ENCODE results near the gene RAB11FIP3. TPM values are rescaled to one million over a fixed set of nuclear protein-coding genes. Genes with fewer than 3 reads are reported as not detected.

The RAB11FIP3 gene
- total RNA-seq, 1 experiment from 2014 or later = 12.8 TPM

GRCh38 chr16:460787-461186 lies 35.3 kb downstream of the RAB11FIP3 start:
- H2AFZ ChIP-seq (ENCODE audit: low read depth, low read length, poor library complexity, severe bottlenecking) = no peak overlapping the region
- no peaks in the 10 kb centered on the region for H3K9me3 ChIP-seq (ENCODE audit: control insufficient read depth in 1 of 2, insufficient read depth in 1 of 2, low read depth in 1 of 2, low read length in 2 of 2)
- H3K36me3 ChIP-seq (ENCODE audit: control insufficient read depth in 1 of 2, insufficient read depth in 2 of 2, low read length in 2 of 2) = no peaks in the 10 kb centered on the region
- no peak overlapping the region for H3K4me2 ChIP-seq (ENCODE audit: low read length)
- H3K4me1 ChIP-seq (ENCODE audit: control insufficient read depth in 1 of 2, insufficient read depth in 2 of 2, low read length in 2 of 2) = no peaks in the 10 kb centered on the region
- no peak for TF ChIP-seq POLR2AphosphoS5 (IDR thresholded peaks at IDR 0.05; ENCODE audit: low read depth, low read length)
- no peak for TF ChIP-seq CTCF (IDR thresholded peaks at IDR 0.05 in 2 of 3, conservative IDR thresholded peaks at IDR 0.05 in 1 of 3; ENCODE audit: borderline replicate concordance in 1 of 3, insufficient read depth in 1 of 3, low read depth in 2 of 3, low read length in 2 of 3)
- TF ChIP-seq SIN3A (IDR thresholded peaks at IDR 0.05; ENCODE audit: low read depth) = no peak
- TF ChIP-seq ZFX (IDR thresholded peaks at IDR 0.05) = no peak
- TF ChIP-seq YY1 (IDR thresholded peaks at IDR 0.05; ENCODE audit: extremely low read depth, insufficient replicate concordance, low read depth, low read length) = no peak
- no peak for TF ChIP-seq CBX3 (IDR thresholded peaks at IDR 0.05; ENCODE audit: low read depth)
- TF ChIP-seq EGR1 (IDR thresholded peaks at IDR 0.05; ENCODE audit: low read depth) = no peak
- H3K27me3 ChIP-seq (ENCODE audit: insufficient read depth, low read length) = no peaks in the 10 kb centered on the region
- intact Hi-C loops (cut with micrococcal nuclease) = no loop called here
- DNase-seq (ENCODE audit: low read depth, low spot score) (no peak), ATAC-seq (no peak)
- H3K9me2 ChIP-seq (ENCODE audit: insufficient read depth) = no peaks in the 10 kb centered on the region
- H3K27ac ChIP-seq (ENCODE audit: low read depth, low read length) = no peak overlapping the region
- no peak overlapping the region for H3K4me3 ChIP-seq (replicated peaks in 1 of 2; ENCODE audit: low read depth in 1 of 2, low read length in 2 of 2)
- CTCF ChIA-PET = no interaction called here
- RAD21 ChIA-PET (ENCODE audit: low non-redundant PET in 1 of 2, low total read pairs in 2 of 2, uncharacterized antibody in 2 of 2, unreplicated experiment in 2 of 2) = no interaction called here
- no peaks in the 10 kb centered on the region for H3K79me2 ChIP-seq (ENCODE audit: insufficient read depth, low read length)
- no peaks in the 10 kb centered on the region for H4K20me1 ChIP-seq (ENCODE audit: insufficient read depth)
- no TSS peak for BruUV-seq (replicated peaks)
- no peak overlapping the region for H3K9ac ChIP-seq (ENCODE audit: low read length)
- POLR2A ChIA-PET = no interaction called here

- Histone ChIP-seq H3K9ac (ENCODE audit: low read length) (no peak overlapping the region), H3K4me1 (ENCODE audit: control insufficient read depth in 1 of 2, insufficient read depth in 2 of 2, low read length in 2 of 2) (no peaks in the 10 kb centered on the region), H3K27ac (ENCODE audit: low read depth, low read length) (no peak overlapping the region), H4K20me1 (ENCODE audit: insufficient read depth) (no peaks in the 10 kb centered on the region), H3K27me3 (ENCODE audit: insufficient read depth, low read length) (no peaks in the 10 kb centered on the region), H2AFZ (ENCODE audit: low read depth, low read length, poor library complexity, severe bottlenecking) (no peak overlapping the region), H3K9me3 (ENCODE audit: control insufficient read depth in 1 of 2, insufficient read depth in 1 of 2, low read depth in 1 of 2, low read length in 2 of 2) (no peaks in the 10 kb centered on the region), H3K4me2 (ENCODE audit: low read length) (no peak overlapping the region), H3K4me3 (replicated peaks in 1 of 2; ENCODE audit: low read depth in 1 of 2, low read length in 2 of 2) (no peak overlapping the region), H3K36me3 (ENCODE audit: control insufficient read depth in 1 of 2, insufficient read depth in 2 of 2, low read length in 2 of 2) (no peaks in the 10 kb centered on the region), H3K79me2 (ENCODE audit: insufficient read depth, low read length) (no peaks in the 10 kb centered on the region), H3K9me2 (ENCODE audit: insufficient read depth) (no peaks in the 10 kb centered on the region)
- DNase-seq (ENCODE audit: low read depth, low spot score) (no peak), ATAC-seq (no peak)
- ChIA-PET CTCF (no interaction called here), POLR2A (no interaction called here), RAD21 (ENCODE audit: low non-redundant PET in 1 of 2, low total read pairs in 2 of 2, uncharacterized antibody in 2 of 2, unreplicated experiment in 2 of 2) (no interaction called here)
- intact Hi-C loops (cut with micrococcal nuclease) = no loop called here
- no TSS peak for BruUV-seq (replicated peaks)
- TF ChIP-seq YY1 (IDR thresholded peaks at IDR 0.05; ENCODE audit: extremely low read depth, insufficient replicate concordance, low read depth, low read length) (no peak), REST (IDR thresholded peaks at IDR 0.05; ENCODE audit: low read depth) (no peak), JUND (IDR thresholded peaks at IDR 0.05) (no peak), EZH2phosphoT487 (IDR thresholded peaks at IDR 0.05; ENCODE audit: borderline replicate concordance) (no peak), EGR1 (IDR thresholded peaks at IDR 0.05; ENCODE audit: low read depth) (no peak)
- TF ChIP-seq, protein P1, sequence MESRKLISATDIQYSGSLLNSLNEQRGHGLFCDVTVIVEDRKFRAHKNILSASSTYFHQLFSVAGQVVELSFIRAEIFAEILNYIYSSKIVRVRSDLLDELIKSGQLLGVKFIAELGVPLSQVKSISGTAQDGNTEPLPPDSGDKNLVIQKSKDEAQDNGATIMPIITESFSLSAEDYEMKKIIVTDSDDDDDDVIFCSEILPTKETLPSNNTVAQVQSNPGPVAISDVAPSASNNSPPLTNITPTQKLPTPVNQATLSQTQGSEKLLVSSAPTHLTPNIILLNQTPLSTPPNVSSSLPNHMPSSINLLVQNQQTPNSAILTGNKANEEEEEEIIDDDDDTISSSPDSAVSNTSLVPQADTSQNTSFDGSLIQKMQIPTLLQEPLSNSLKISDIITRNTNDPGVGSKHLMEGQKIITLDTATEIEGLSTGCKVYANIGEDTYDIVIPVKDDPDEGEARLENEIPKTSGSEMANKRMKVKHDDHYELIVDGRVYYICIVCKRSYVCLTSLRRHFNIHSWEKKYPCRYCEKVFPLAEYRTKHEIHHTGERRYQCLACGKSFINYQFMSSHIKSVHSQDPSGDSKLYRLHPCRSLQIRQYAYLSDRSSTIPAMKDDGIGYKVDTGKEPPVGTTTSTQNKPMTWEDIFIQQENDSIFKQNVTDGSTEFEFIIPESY (IDR thresholded peaks at IDR 0.05; ENCODE audit: extremely low read depth, insufficient replicate concordance, low read length) = no peak
- TF ChIP-seq, protein P2, sequence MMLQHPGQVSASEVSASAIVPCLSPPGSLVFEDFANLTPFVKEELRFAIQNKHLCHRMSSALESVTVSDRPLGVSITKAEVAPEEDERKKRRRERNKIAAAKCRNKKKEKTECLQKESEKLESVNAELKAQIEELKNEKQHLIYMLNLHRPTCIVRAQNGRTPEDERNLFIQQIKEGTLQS (IDR thresholded peaks at IDR 0.05) = no peak
Observed at GRCh38 chr16:463071-463470, 37.6 kb downstream of the RAB11FIP3 start.
